ENCODE data around the gene ELOA2.
"Not testable (repeated sequence)": the region's sequence is repeated elsewhere in the genome, so short reads cannot be mapped to it uniquely, and the experiment has no call there.

ELOA2 gene

DNA sequence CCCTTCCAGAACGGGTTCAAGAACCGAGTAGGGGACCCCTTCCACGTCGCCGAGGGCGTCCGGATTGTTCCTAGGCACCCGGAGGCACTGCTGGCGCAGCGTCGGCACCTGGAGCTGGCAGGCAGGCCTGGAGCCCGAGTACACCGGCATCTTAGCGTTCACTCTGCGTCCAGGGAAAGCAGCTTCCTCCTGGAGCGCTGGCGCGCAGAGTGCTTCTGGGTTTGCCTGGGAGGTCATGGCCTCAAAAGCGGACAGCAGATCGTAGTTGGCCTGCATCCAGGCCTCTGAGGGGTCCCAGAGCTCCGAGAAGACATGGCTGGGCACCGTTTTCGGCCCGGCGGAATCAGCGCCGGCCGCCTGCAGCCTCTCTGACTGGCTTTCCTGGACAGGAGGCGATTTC, 12.6 kb downstream of the ELOA2 start:
- DNase-seq (ENCODE audit: low read depth), result not testable (repeated sequence)

- DNase-seq (ENCODE audit: low read depth), result not testable (repeated sequence)
These were observed 14.7 kb downstream of the ELOA2 start for GRCh38 chr18:47020757-47021156.

- not testable (repeated sequence) for DNase-seq (ENCODE audit: low read depth)
These were observed 15.6 kb downstream of the ELOA2 start for GRCh38 chr18:47019870-47020269.

Data from activated T-helper 9 cell treated with anti-CD3 and anti-CD28 coated beads, Interleukin-2, amount 50 U/mL, for 16 hours (primary cell).